GM18861 (cell line): Measurements from ENCODE around the gene CUL3.
"Not testable (repeated sequence)": the region's sequence is repeated elsewhere in the genome, so short reads cannot be mapped to it uniquely, and the experiment has no call there.

ENCODE experiments used
- ATAC-seq: cut with Tn5 transposase; IDR thresholded peaks from one replicate; pipeline ENCODE4 v1.9.1; 2021; ENCODE audit not compliant: unreplicated experiment

Gene CUL3

GRCh38 chr2:224585211-224586088, at the start of gene CUL3:
Gene CUL3, minus strand, starts transcription at chr2:224585363. Its CDS starts 354 bp downstream, at chr2:224585009.
- peak; percentile 50 for ATAC-seq

- ATAC-seq: no peak
These were observed 45.7 kb upstream of the CUL3 start for GRCh38 chr2:224630659-224631550.

DNA sequence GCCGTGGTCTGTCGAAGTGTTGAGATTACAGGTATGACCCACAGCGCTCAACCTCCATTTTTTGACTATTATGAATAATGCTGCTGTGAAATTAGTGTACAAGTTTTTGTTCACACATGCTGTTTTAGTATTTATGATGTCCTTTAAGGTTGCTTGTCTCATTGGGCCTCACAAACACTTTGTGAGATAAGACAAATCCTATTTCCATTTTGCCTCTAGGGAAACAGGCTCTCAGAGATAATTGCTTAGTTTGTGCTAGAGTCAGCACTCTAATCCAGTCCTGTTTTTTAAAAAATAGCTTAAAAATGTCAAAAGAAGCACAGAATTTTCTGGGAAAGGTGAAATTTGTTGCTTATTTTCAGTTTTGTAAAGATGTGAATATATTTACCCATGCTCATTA, 43.3 kb upstream of the CUL3 start:
- ATAC-seq: no peak

- no peak for ATAC-seq
These were observed 41.6 kb upstream of the CUL3 start for GRCh38 chr2:224626735-224627134.

DNA sequence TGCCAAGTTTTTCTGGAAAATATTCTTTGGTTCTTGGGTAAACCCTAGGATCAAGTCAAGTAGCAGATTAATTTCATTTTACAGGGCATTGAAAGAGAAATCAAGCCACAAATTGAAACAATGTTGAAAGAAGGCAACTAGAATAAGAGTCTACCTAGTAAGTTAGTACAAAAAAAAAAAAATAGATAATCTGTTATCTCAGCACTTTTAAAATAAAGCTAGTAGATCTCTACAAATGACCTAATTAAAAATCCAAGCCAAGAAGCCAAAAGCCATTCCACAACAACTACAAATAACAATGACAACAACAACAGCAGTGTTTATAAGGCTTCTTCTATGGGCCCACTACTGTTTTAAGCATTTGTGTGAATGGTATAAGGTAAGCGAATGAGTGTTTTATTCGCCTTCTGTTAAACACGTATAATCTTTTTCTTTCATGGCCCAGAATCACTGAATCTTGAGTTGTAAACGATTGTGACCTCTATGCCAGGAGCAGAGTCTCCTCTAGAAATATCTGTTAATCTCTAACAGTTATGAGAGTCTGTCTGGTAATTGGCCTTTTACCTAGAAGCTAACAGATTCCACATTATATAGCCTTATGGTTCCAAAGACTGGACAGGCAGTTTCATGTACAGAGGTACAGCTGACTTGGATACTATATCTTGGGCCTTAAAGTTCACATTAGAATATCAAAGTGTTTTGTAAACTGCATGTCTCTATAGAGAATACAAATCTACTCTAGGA, 28.6 kb upstream of the CUL3 start:
- no peak for ATAC-seq

DNA sequence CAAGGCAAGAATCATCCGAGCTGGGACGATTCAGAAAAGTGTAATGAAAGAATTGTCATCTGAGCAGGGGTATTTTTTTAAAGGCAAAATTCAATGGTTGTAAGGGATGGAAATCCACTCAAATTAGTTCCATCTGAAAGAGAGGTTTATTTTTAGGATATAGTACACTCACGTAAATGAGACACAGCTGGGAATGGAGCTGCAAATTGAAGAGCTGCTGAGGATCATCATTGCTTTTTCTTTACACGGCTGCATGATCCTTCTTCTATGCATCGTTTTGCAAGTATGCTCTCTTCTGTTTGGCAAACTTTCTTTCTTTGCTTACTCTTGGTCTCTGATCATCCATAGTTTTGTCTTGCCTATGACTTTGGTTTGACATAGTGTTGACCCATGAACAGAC, 27.4 kb upstream of the CUL3 start:
- no peak for ATAC-seq

DNA sequence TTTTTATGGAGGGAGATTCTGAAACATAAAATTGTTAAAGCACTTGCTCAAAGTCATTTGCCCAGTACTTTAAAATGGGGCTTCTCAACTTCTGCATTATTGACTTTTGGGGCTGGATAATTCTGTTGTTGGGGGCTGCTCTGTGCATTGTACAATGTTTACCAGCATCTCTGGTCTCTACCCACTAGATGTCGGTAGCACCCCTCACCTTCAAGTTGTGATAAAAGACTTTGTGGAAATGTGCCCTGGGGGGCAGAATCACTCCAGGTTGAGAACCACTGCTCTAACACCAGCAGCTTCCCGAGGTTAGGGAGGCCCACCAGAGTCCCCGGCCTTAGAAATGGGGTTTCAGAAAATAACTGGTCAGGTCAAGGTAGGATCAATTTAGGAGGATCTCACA, 26.8 kb upstream of the CUL3 start:
- peak; percentile 49 for ATAC-seq

- ATAC-seq: no peak
These were observed 22.9 kb upstream of the CUL3 start for GRCh38 chr2:224608104-224608503.

DNA sequence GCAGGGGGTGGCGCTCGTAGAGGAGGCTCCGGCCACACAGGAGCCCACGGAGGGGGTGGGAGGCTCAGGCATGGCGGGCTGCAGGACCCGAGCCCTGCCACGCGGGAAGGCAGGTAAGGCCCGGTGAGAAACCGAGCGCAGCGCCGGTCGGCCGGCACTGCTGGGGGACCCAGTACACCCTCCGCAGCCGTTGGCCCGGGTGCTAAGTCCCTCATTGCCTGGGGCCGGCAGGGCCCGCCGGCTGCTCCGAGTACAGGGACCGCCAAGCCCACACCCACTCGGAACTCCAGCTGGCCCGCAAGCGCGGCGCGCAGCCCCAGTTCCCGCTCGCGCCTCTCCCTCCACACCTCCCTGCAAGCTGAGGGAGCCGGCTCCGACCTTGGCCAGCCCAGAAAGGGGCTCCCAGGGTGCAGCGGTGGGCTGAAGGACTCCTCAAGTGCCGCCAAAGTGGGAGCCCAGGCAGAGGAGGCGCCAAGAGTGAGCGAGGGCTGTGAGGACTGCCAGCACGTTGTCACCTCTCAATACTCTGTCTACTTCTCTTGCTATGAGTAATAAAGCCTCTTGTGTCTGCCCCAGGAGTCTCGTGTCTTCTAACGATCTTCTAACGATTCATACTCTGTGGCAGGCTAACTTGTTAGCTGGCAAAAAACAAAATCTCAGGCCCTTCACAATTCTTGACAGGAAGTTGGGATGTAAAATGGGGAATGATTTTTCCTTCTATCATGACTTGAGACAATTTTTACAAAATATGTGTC, 18.8 kb upstream of the CUL3 start:
- not testable (repeated sequence) for ATAC-seq

GRCh38 chr2:224602778-224603375, 17.7 kb upstream of the CUL3 start:
- ATAC-seq: not testable (repeated sequence)

DNA sequence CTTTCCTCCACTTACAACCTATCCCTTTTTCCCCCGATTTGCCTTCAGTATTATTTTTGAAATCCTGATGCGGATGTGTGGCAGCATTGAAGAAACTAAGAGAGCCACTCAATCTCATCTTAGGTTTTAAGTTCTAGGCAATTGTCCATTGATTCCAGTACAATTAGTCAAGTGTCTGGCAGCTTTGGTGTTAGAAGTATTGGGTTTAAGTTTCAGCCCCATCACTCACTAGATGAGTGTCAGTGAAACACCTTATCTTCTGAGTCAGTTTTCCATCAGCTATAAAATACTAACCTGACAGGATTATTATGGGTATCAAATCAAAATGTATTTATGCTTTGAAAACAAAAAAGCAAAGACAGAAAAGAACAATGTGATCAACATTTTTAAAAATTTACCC, 16.8 kb upstream of the CUL3 start:
- no peak for ATAC-seq

DNA sequence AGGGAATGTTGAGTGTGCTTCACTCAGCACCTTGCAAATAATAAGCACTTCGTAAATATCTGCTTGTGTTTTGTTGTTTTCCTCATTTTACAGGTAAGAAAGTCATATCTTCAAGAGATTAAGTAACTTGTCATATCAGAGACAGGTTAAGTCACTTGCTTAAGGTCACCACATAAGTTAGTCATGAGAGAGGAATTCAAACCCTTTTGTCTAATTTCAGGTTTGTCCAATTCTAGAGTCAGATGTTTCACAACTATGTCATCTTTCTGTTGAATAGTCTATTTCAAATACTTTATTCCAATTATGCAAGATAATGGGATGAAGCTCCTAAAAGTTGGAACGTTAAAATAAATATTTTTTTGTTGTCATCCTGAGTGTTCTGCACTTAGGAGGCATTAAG, 13.5 kb upstream of the CUL3 start:
- no peak for ATAC-seq

DNA sequence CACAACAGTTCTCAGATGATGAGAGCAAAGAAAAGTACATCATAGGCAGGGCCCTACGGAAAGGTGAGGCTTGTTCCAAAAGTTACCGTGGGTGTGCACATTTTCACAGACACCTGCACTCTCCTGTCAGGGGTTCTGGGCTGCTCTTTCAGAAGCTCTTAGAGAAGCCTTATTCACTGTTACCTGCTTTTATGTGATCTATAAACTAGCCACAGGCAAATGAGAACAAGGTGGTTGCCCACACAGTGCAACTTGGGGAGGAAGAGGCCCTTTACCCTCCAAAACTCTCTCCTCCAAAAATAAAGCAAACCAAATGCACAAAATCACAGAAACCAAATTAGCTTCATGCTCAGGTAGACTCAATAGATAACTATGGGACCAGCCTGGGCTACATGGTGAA, 11.1 kb upstream of the CUL3 start:
- no peak for ATAC-seq

DNA sequence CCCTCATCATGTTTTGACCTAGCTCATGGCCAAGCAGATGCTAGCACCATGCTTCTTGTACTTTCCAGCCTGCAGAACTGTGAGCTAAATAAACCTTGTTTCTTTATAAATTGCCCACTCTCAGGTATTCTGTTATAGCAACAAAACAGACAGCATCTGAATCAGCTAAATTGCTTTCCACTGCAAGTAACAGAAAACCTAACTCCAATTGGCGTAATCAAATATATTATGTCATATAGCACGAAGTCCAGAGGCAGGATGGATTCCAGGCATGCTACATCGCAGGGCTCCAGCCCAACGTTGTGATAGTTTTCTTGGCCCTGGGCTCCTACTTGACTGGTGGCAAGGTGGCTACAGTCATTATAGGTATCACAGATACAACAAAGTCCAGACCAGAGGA, 10.4 kb upstream of the CUL3 start:
- ATAC-seq: no peak

GRCh38 chr2:224594840-224595239, 9.7 kb upstream of the CUL3 start:
- no peak for ATAC-seq

- ATAC-seq: no peak
These were observed 6.1 kb upstream of the CUL3 start for GRCh38 chr2:224591220-224591619.

- no peak for ATAC-seq
These were observed 1.0 kb upstream of the CUL3 start for GRCh38 chr2:224586127-224586695.

- peak; percentile 26 for ATAC-seq
These were observed 365 bp downstream of the CUL3 start for GRCh38 chr2:224584785-224585210.

GRCh38 chr2:224584111-224584784, 915 bp downstream of the CUL3 start:
- ATAC-seq: peak; percentile 2
